ENCODE data around the gene TEFM.
"Not testable (repeated sequence)": the region's sequence is repeated elsewhere in the genome, so short reads cannot be mapped to it uniquely, and the experiment has no call there.

DNA sequence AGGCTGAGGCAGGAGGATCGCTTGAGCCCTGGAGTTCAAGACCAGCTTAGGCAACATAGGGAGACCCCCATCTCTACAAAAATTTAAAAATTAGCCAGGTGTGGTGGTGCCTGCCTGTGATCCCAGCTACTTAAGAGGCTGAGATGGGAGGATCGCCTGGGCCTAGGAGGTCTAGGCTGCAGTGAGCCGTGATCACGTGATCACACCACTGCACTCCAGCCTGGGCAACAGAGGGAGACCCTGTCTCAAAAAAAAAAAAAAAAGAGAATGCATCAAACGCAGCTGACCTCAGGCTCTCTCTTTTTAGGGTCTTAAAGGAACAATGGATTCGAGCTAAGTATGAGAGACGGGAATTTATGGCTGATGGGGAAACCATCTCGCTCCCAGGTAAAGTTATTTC is 25.5 kb upstream of the TEFM start:
- not testable (repeated sequence) for TF ChIP-seq POLR2AphosphoS5, POLR2A (IDR thresholded peaks at IDR 0.05)
- TF ChIP-seq, protein P1, sequence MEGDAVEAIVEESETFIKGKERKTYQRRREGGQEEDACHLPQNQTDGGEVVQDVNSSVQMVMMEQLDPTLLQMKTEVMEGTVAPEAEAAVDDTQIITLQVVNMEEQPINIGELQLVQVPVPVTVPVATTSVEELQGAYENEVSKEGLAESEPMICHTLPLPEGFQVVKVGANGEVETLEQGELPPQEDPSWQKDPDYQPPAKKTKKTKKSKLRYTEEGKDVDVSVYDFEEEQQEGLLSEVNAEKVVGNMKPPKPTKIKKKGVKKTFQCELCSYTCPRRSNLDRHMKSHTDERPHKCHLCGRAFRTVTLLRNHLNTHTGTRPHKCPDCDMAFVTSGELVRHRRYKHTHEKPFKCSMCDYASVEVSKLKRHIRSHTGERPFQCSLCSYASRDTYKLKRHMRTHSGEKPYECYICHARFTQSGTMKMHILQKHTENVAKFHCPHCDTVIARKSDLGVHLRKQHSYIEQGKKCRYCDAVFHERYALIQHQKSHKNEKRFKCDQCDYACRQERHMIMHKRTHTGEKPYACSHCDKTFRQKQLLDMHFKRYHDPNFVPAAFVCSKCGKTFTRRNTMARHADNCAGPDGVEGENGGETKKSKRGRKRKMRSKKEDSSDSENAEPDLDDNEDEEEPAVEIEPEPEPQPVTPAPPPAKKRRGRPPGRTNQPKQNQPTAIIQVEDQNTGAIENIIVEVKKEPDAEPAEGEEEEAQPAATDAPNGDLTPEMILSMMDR (IDR thresholded peaks at IDR 0.05) = not testable (repeated sequence)

All from sigmoid colon (tissue), 4 donors.